Measurements from ENCODE around the gene TRIM8. TPM values are rescaled to one million over a fixed set of nuclear protein-coding genes. Genes with fewer than 3 reads are reported as not detected.

The TRIM8 gene
- total RNA-seq, 1 experiment from 2014 or later = 91.6 TPM

DNA sequence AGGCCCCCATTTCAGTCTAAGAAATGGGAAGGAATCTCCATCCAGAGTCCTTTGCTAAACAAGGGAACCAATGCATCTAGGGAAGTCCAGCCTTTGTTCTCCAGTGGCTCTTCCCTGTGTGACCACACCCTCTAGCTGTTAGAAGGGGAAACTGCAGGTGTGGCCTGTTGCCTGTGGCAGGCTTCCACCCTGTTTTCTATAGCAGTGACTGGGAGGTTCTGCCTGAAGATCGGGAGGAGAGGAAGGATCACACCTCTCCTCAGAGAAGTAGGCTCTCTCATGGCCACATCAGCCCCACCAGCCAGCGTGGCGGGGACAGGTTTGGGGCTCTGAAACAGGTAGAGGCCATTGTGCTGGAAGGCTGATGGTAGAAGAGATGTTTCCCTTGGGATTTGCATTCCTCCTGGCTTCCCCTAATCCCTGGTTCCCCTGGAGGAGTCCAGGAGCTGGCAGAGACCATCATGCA, 47.7 kb upstream of the TRIM8 start:
- peak; percentile 94 for ATAC-seq
- no TSS peak for BruUV-seq (replicated peaks)
- no peak overlapping the region for H2AFZ ChIP-seq (ENCODE audit: low read depth, low read length, poor library complexity, severe bottlenecking)
- no peaks in the 10 kb centered on the region for H3K9me2 ChIP-seq (ENCODE audit: insufficient read depth)
- peaks cover 0 to 3% of the 10 kb centered on the region in 2 experiments; a peak in 1 of 4 replicates for H3K36me3 ChIP-seq (ENCODE audit: control insufficient read depth in 1 of 2, insufficient read depth in 2 of 2, low read length in 2 of 2)
- TF ChIP-seq TCF7L2 (IDR thresholded peaks at IDR 0.05; ENCODE audit: borderline replicate concordance, extremely low read depth, insufficient read depth, insufficient read length) = peak; percentile 69
- TF ChIP-seq EGR1 (IDR thresholded peaks at IDR 0.05; ENCODE audit: low read depth) = no peak
- TF ChIP-seq, protein P1, sequence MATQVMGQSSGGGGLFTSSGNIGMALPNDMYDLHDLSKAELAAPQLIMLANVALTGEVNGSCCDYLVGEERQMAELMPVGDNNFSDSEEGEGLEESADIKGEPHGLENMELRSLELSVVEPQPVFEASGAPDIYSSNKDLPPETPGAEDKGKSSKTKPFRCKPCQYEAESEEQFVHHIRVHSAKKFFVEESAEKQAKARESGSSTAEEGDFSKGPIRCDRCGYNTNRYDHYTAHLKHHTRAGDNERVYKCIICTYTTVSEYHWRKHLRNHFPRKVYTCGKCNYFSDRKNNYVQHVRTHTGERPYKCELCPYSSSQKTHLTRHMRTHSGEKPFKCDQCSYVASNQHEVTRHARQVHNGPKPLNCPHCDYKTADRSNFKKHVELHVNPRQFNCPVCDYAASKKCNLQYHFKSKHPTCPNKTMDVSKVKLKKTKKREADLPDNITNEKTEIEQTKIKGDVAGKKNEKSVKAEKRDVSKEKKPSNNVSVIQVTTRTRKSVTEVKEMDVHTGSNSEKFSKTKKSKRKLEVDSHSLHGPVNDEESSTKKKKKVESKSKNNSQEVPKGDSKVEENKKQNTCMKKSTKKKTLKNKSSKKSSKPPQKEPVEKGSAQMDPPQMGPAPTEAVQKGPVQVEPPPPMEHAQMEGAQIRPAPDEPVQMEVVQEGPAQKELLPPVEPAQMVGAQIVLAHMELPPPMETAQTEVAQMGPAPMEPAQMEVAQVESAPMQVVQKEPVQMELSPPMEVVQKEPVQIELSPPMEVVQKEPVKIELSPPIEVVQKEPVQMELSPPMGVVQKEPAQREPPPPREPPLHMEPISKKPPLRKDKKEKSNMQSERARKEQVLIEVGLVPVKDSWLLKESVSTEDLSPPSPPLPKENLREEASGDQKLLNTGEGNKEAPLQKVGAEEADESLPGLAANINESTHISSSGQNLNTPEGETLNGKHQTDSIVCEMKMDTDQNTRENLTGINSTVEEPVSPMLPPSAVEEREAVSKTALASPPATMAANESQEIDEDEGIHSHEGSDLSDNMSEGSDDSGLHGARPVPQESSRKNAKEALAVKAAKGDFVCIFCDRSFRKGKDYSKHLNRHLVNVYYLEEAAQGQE (IDR thresholded peaks at IDR 0.05; ENCODE audit: low read depth) = no peak
- TF ChIP-seq RAD21 (IDR thresholded peaks at IDR 0.05; ENCODE audit: low read depth) = no peak
- TF ChIP-seq, protein P2, sequence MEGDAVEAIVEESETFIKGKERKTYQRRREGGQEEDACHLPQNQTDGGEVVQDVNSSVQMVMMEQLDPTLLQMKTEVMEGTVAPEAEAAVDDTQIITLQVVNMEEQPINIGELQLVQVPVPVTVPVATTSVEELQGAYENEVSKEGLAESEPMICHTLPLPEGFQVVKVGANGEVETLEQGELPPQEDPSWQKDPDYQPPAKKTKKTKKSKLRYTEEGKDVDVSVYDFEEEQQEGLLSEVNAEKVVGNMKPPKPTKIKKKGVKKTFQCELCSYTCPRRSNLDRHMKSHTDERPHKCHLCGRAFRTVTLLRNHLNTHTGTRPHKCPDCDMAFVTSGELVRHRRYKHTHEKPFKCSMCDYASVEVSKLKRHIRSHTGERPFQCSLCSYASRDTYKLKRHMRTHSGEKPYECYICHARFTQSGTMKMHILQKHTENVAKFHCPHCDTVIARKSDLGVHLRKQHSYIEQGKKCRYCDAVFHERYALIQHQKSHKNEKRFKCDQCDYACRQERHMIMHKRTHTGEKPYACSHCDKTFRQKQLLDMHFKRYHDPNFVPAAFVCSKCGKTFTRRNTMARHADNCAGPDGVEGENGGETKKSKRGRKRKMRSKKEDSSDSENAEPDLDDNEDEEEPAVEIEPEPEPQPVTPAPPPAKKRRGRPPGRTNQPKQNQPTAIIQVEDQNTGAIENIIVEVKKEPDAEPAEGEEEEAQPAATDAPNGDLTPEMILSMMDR (IDR thresholded peaks at IDR 0.05 in 2 of 3, conservative IDR thresholded peaks at IDR 0.05 in 1 of 3; ENCODE audit: borderline replicate concordance in 1 of 3, insufficient read depth in 1 of 3, low read depth in 2 of 3, low read length in 2 of 3) = peak in 2 of 3 experiments; percentile 98 to 100; a peak in 4 of 6 replicates
- TF ChIP-seq ZBTB33 (IDR thresholded peaks at IDR 0.05; ENCODE audit: extremely low read depth, insufficient replicate concordance, low read length) = no peak
- TF ChIP-seq CEBPB (IDR thresholded peaks at IDR 0.05; ENCODE audit: low read depth) = no peak
- no peak for TF ChIP-seq ZNF274 (IDR thresholded peaks at IDR 0.05; ENCODE audit: low read depth, low read length)
- no peak for TF ChIP-seq ELF1 (IDR thresholded peaks at IDR 0.05; ENCODE audit: borderline replicate concordance, low read depth)
- no peak for TF ChIP-seq MAX (IDR thresholded peaks at IDR 0.05)
- TF ChIP-seq JUND (IDR thresholded peaks at IDR 0.05) = no peak
- no peak for TF ChIP-seq FOSL1 (IDR thresholded peaks at IDR 0.05; ENCODE audit: low read depth)
- no peak for TF ChIP-seq ZFX (IDR thresholded peaks at IDR 0.05)
- TF ChIP-seq EZH2 (IDR thresholded peaks at IDR 0.05) = no peak
- TF ChIP-seq EZH2phosphoT487 (IDR thresholded peaks at IDR 0.05; ENCODE audit: borderline replicate concordance) = no peak
- no peak for TF ChIP-seq CBX3 (IDR thresholded peaks at IDR 0.05; ENCODE audit: low read depth)
- TF ChIP-seq YY1 (IDR thresholded peaks at IDR 0.05; ENCODE audit: extremely low read depth, insufficient replicate concordance, low read depth, low read length) = peak; percentile 42
- ChIA-PET RAD21 (ENCODE audit: low non-redundant PET in 1 of 2, low total read pairs in 2 of 2, uncharacterized antibody in 2 of 2, unreplicated experiment in 2 of 2) (no interaction called here), POLR2A (no interaction called here), CTCF (interaction anchor here (0.5 to 2.4 kb wide), 12 partner anchors 8 to 760 kb away, joined by 3 to 20 read pairs (median 4); partner anchors contain the start of gene ACTR1A)
- H3K4me1 ChIP-seq (ENCODE audit: control insufficient read depth in 1 of 2, insufficient read depth in 2 of 2, low read length in 2 of 2) = peaks cover 7 to 25% of the 10 kb centered on the region in 2 experiments; a peak in 3 of 4 replicates
- peak; percentile 57 for DNase-seq (ENCODE audit: low read depth, low spot score)
- no peaks in the 10 kb centered on the region for H4K20me1 ChIP-seq (ENCODE audit: insufficient read depth)
- H3K27ac ChIP-seq (ENCODE audit: low read depth, low read length) = peak overlapping the region; percentile 4; the same call in 1 of the 2 replicates
- peak overlapping the region; percentile 19; the same call in 1 of the 2 replicates for H3K9ac ChIP-seq (ENCODE audit: low read length)
- H3K4me2 ChIP-seq (ENCODE audit: low read length) = peak overlapping the region; percentile 4
- H3K27me3 ChIP-seq (ENCODE audit: insufficient read depth, low read length) = no peaks in the 10 kb centered on the region
- H3K4me3 ChIP-seq (replicated peaks in 1 of 2; ENCODE audit: low read depth in 1 of 2, low read length in 2 of 2) = no peak overlapping the region
- intact Hi-C loops (cut with micrococcal nuclease) = loop anchor here (5.0 kb wide), 1 partner anchor 94 kb away; the partner anchor contains the start of genes ACTR1A and SUFU
- H3K9me3 ChIP-seq (ENCODE audit: control insufficient read depth in 1 of 2, insufficient read depth in 1 of 2, low read depth in 1 of 2, low read length in 2 of 2) = no peaks in the 10 kb centered on the region
- H3K79me2 ChIP-seq (ENCODE audit: insufficient read depth, low read length) = no peaks in the 10 kb centered on the region
